Hematopoietic multipotent progenitor cell treated with erythropoietin and hydrocortisone succinate and interleukin-3 and kit ligand, for 15 days (in vitro differentiated cells): ENCODE measurements around the gene ITFG2.
"Not testable (repeated sequence)": the region's sequence is repeated elsewhere in the genome, so short reads cannot be mapped to it uniquely, and the experiment has no call there.

Experiments used
- DNase-seq: peaks from one replicate; pipeline ENCODE4 v3.0.0-alpha.2; 2015; ENCODE audit warnings: low spot score

ITFG2 gene

DNA sequence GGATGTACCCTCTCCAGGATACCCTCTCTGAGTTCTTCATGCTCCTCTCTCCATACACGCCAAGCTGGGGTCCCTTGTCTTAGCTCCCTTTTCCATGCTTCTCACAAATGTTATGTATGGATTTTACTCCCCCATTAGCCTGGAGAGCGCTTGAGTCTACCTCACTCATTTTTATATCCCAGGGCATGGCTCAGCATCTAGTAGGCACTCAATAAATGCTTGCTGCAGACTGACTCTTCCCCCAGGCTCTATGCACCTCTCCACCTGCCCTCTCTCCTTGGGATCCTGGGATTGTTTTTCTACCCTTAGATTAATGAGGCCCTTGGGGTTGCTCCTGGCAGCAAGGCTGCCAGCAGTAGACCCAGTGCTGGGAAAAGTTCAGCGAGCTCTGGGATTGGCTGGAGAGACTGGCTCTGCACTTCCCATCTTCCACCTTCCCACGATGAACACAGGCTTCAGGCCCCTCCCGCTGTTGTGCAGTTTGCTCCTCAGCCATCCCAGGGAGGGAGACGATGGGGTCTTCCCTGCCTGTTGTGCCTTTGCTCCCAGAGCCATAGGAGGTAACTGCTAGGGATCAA is 20.2 kb downstream of the ITFG2 start:
- no peak for DNase-seq

DNA sequence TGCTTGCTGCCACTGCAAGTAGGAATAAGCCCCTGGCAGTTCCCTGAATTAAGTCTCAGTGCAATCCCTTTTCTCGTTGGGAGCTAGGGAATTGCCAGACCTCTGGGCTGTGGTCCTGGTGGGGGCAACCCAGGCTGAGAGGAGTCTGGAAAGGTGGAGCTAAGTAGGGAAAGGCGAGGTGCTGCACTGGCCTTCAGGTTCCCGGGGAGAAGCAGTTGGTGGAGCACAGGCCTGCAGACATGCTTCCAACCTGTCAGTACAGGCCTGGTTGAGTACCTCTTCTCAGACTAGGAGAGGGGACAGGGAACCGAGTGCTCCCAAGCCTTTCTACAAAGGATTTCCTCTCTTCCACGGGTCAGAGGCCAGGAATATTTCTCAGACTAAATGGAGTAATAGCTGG is 20.9 kb downstream of the ITFG2 start:
- no peak for DNase-seq

DNA sequence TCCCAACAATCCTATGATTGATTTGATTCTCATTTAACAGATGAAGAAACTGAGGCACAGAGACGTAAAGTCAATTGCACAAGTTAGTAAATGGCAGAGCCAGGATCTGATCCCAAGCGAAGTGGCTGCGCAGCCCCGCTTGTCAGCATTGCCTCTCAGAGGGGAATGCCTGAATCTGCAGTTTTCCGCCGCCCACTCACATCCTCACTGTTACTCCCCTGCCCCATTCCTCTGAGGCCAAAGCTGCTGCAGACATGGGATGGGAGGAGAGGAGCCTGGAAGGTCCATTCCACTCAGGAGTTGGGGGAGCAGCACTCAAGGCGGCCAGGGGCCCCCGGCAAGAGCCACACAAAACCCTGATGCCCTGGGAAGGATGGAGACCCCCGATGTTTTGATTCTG is 21.3 kb downstream of the ITFG2 start:
- DNase-seq = no peak

DNA sequence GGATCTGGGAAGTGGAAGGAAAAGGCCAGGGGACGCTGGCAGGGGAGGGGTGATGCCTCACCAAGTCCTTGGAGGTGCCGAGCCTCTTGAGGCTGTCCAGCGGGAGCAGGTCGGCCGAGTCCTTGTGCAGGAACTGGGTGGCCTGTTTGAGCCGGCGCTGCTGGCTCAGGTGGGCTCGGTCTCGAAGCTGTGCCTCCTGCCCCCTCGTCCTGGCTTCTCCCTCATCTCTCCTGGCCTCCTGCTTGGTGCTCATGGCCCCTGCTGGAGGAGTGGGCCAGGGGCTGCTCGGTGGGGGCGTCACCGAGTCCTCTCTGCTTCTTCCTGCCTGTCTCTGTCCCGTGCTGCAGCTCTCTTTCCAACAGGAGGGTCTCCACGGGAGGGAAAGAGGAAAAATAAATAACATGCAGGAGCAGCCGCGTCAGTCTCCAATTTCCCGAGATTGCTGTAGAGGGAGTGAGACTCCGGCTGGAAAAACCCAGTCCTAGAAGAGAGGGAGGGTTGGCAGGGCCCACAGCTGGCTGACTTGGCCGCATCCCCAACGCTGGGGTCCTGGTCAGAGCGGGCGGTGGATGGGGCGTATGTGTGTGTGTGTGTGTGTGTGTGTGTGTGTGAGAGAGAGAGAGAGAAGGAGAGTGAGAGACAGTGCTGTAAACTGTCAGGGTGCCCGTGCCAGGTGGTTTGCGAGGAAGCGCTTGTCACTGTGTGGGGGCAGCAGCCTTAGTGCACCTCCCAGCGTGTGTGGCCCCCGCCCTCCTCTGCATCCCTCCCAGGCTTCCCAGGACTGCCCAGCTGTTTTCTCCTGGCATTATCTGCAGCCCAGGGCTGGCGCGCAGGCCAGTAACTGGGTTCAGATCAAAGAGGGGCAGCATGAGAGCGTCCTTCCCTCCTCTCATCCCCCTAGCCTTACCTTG is 22.4 kb downstream of the ITFG2 start, which contains the start of gene NRIP2:
Gene NRIP2 (minus strand): TSS at position 455 of the 911 bp plus-strand sequence. CDS start 52 bp downstream, at position 403.
- no peak for DNase-seq

DNA sequence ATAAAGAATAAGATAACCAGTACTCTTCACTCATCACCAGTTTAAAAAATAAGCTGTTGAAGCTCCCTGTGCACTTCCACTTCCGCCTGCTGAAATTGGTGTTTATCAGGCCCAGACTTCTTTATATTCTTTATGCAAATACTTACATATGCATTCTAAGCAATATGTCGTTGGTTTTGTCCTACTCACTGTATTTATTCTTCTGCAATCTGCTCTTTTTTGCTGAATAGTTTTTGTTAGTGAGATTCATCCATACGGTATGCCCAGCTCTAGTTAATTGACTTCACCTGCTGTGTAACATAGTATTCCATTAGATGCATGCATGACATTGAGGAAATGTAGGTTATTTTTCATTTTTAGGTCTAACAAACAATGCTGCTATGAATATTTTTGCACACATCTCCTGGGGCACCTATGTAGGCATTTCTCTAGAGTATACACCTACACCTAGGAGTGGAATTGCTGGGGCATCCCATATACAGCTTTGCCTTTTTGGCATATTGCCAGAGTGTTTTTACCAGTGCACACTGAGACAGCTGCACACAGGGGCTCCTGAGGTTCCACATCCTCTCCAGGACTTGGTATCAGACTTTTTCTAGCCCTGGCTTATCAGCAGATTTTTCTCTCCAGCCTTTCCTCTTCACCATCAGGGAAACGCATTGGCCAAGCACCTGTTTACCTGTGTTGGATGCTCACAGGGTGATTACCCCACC is 23.4 kb downstream of the ITFG2 start:
- DNase-seq = no peak

DNA sequence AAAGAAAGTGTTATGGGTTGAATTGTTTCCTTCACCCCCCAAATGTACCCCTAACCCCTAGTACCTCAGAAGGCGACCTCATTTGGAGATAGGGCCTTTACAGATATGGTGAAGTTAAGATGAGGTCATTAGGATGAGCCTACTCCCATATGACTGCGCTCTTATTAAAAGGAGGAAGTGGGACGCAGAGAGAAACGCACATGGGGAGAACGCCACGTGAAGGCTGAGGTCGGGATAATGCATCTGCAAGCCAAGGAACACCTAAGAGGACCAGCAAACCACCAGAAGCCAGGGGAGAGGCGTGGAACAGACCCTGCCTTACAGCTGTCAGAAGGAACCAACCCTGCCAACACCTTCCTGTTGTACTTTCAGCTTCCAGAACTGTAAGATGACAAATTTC is 24.1 kb downstream of the ITFG2 start:
- DNase-seq = no peak

DNA sequence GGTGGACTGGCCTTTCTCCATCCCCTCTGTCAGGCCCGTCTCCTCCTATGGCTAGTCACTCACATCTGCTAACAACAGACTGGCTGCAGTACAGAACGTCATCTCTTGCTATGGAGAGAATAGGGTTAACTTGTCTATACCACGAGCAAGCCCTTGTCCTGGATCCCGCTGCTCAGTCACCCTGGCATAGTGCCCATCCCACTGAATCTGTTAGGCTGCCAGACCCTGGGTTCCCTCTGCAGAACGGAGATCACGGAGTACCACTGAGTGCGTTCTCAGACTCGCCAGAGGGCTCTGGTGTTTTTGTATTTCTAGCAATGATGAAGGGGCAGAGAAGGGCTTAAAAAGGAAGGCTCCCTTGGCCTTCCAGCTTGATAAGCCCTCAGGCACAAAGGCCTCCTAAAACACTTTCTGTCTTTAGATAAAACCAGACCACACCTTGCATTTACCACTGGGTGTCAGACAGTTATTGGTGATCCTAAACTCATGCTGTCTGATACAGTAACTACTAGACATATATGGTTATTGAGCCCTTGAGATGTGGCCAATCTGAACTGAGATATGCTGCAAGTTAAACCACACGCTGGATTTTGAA is 28.7 kb downstream of the ITFG2 start:
- peak; percentile 41 for DNase-seq

DNA sequence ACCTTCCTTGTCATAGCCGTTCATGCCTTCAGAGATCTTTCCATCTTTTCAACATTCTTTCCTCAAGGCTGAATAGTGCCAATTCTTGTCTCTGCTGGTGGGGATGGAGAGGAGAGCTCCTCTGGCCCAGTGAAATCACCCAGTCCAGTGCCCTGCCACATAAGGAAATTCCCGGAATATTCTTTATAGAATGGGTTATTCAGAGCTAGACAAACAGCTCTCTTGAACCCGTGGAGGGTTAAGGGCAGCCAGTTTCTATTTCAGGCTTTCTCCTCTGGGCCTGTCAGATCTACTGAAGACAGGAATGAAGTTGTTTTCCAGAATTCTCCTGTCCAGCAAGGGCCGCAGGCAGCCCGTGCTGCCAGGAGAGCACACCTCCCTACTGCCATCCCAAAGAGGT is 30.5 kb downstream of the ITFG2 start:
- DNase-seq = no peak

DNA sequence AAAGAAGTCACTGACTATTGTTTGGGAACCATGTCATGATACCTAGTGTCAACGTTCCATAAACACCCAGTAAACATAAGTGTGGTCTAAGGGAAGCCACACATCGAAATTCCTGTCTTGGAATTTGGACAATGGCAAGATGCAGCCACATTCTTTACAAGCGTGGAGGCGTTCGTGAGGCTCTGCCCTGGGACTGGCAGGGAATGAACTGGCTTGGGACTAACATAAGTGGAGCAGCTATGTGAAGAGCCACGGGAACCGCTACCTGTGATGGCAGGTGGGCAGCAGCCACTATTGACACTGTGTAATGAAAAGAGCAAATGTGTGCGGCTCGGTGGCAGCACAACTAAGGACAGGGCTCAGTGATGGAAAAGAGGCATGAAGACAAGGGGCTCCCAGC is 32.3 kb downstream of the ITFG2 start:
- DNase-seq = no peak

DNA sequence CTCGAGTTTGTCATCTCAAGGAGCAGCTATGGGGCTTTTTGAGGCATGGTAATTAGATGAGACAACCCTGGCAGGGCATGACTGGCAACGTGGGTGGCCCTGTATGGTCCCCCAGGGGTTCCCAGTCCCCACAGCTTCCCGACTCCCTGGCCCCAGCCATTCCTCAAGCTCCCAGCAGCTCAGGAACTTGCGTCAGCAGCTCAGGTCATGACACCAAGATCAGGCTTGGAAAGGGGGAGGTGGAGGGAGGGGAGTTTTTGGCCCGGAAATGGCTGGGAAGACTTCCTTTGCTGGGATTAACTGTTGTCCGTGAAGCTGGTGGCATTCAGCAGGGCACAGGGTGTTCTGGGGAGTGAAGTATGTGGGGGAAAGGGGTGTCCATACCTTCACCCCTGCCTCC is 32.8 kb downstream of the ITFG2 start:
- no peak for DNase-seq

DNA sequence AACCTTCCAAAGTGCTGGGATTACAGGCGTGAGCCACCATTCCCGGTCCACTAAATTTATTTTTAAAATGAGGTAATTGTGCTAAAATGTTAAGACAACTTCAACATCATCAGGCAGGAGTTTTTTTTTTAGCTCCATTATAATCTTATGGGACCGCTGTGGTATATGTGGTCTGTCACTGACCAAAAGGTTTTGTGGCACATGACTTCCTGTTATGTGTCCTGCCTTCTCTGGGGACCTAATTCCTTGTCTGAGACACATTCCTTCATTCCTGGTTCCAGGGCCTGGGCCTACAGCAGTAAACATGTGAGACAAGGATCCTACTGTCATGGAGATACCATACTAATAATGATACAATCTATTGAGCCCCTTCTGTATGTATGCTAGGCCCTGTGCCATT is 39.5 kb downstream of the ITFG2 start:
- no peak for DNase-seq

DNA sequence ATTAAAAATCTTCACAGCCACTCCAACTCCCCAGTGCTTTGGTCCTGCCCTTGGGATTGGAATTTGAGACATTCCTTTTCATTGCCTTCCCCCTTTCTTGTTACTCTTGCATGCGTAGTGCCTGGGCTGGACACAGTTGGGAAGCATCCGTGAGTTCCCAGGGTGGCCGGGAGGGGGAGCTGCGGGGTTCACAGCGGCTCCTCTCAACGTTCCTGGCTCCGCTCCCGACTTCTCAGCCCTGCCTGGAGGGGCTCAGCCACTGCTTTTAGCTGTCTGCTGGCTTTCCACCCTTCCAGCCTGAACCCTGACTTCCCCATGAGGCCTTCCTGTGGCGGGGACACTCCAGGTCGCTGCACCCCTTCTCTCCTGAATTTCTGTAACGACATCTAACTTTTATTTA is 41.2 kb downstream of the ITFG2 start:
- DNase-seq = peak; percentile 69

DNA sequence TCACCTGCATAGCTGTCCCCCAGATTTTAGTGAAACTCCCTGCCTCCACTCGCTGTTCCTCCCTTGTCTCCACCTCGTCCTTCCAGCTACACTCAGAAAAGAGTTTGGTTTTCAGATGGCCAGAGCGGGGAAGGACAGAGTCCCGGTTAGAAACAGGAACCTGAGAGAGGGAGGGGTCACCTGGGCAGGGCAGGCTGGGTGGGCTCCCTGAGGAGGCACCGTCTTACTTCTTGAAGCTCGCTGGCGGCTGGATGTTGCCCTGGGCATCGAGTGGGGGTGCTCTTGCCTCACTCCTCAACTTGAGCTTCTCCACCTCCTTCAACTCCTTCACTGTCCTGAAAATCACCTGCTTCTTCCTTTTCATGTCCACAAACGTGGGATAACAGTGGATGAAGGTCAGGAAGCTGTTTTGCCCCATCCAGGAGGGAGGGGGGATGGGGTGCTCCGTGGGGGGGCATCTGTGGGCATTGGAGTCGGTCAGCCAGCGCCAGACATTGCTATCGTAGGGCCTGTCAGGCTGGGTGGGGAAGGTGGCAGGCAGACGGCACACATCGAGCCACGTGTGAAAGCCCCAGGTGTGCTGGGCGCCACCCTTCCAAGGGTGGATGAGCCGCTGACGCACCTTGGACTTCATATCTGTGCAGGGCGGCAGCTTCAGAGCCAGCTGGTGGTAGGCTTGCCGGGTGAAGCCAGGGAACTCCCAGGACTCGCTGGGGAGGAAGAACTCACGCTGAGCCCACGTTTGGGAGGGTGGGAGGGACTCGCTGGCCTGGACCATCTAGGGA is 42.4 kb downstream of the ITFG2 start:
- DNase-seq = no peak

DNA sequence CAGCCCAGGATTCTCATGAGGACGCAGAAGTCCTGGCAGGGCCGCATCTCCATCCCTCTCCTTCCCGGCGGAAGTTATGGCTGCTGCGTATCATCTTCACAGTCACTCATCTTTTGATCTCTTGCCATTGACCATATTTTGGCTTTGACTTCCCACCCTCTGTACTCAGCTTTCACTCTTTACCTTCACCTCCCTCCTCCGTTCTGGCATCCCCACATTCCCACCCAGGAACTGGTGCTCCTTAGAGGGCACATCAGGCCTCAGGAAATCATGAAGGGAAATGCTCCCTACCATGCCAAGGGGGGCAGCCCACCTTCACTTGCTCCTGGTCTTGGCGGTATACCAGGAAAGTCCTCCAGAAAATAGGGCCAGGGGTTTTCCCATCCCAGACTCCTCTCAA is 43.1 kb downstream of the ITFG2 start:
- DNase-seq = no peak

DNA sequence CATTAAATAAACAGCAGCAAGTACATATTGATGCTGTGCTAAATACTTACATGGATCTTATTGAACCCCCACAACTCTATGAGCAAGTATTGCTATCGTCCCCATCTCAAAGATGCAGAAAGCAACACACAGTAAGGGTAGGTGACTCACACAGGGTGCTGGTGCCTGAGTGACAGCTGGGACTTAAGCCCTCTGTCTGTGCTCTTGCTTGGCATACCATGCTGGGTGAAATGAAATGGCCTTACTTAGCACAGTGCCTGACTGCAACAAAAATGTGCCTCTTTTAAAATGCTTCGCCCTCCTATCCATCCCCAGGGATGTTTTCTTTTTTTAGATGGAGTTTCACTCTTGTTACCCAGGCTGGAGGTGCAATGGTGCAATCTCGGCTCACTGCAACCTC is 43.6 kb downstream of the ITFG2 start:
- no peak for DNase-seq

DNA sequence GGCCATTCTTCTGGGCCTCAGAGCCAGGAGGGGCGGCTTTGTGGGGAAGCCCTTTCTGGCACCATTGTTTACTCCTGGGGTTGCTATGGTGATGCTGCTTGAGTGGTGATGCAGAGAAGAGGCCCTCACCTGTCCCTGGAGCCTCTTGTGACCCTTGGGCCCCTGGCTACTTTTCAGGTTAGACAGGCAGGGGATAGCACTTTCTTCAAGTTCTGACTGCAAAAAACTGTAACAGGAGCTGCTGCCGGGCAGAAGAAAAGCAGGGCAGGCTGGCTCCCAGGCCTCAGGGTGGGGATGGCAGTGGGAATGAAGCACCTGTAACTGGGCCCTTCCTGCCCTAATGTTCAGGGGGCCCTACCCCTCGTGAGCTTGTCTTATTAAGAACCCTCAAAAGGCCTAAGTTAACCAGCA is 44.6 kb downstream of the ITFG2 start, which contains the start of gene TEX52:
Gene TEX52 (minus strand): TSS at position 19 of the 411 bp plus-strand sequence. CDS start 13 bp downstream, at position 6.
- no peak for DNase-seq

DNA sequence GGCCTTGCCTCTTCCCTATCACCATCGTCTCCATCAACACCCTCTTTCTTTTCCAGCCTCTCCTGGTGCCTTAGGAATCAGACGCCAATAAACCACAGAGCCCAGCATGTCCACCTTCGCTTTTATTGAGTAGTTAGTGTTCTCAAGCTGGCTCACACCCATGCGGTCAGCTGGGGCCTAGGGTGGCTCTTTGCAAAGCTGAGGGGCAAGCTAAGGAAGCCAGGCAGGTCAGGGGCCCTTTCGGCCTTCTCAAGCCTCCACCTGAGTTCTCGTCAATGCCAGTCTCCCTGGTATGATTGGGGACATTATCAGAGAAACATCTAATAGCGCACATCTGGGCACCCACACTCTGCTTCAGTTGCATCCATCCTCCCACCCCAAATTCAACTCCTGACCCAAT is 45.1 kb downstream of the ITFG2 start:
- DNase-seq = no peak

DNA sequence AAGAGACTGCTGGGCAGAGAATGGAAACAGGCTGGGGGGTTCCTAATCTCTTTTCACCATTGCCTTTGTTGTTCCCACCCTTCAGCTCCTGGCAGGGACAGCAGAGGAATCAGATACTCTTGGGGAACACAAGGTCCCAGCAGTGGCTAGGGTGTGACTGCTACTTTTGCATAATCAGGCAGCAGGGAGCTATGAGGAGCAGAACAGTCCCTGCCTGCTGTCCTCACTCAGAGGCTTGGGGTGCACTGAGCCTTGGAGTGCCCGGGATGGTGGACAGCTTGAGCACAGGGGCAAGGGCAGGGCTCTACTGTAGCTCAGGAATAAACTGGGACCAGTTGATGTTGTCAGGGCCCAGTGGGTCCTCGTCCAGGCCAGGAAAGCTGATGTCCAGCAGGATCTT is 45.9 kb downstream of the ITFG2 start:
- DNase-seq = no peak

DNA sequence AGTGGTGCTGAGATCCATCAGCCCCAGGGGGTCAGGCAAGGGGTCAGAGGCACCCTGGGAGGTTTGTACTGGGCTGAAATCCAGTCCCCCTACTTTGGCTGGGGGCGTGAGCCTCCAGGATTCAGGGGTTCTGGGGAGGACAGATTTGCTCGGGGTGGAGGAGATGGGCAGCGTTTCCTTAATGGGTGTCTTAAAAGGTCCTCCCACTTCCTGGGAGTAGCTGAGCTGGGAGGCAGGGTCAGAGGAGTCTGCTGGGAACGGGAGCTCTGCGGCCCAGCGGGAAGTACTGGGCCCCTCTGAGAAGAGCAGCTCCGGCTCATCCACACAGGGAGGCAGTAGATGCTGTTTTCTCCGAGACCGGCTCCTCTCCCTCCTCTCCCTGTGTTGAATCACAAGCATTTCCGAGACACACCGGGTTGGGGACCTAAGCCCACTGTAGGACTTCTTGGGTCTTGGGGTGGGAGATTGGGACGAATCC is 46.5 kb downstream of the ITFG2 start:
- DNase-seq = no peak

DNA sequence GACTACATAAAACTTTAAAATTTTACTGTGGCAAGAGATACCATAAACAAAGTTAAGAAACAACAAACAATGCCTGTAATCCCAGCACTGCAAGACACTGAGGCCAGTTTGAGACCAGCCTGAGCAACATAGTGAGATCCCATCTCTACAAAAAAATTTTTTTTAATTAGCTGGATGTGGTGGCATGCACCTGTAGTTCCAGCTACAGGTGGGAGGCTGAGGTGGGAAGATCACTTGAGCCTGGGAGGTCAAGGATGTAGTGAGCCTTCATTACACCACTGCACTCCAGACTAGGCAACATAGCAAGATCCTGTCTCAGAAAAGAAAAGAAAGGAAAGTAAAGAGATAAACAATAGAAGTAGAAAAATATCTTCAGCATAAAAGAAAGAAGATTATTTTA is 47.7 kb downstream of the ITFG2 start:
- no peak for DNase-seq

DNA sequence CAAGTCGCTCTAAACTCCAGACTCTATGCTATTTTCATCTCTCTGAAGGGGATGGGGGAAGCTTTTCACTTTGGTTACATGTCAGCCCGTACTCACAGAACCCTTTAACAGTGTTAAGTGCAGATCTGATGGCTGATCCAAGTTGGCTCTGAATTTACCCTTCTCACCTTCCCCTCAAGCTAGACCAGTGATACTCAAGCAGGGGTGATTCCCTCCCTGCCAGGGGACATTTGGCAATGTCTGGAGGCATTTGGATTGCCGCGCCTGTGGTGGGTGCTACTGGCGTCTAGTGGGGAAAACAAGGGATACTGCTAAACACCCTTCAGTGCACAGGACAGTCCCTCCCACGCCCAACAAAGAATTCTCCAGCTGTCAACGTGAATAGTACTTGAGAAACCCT is 50.4 kb downstream of the ITFG2 start:
- DNase-seq = no peak

DNA sequence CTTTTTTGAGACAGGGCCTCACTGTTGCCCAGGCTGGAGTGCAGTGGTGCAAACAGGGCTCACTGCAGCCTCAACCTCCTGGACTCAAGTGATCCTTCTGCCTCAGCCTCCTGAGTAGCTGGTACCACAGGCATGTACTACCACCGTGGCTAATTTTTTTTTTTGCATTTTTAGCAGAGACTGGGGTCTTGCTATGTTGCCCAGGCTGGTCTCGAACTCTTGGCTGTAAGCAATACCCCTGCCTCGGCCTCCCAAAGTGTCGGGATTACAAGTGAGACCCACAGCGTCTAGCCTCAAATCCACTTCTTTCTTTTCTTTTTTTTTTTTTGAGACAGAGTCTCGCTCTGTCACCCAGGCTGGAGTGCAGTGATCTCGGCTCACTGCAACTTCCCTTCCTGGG is 50.9 kb downstream of the ITFG2 start:
- not testable (repeated sequence) for DNase-seq
